Measurements from ENCODE around the gene HHAT.

GRCh38 chr1:210723646-210724045 is 394.9 kb downstream of the HHAT start:
- TF ChIP-seq CTCF (IDR thresholded peaks at IDR 0.05), result no peak
- TF ChIP-seq POLR2A (IDR thresholded peaks at IDR 0.05), result no peak

All from transverse colon (tissue), 3 donors.